ENCODE results near the gene PPFIA3. TPM values are rescaled to one million over a fixed set of nuclear protein-coding genes. Genes with fewer than 3 reads are reported as not detected.
"Not testable (repeated sequence)": the region's sequence is repeated elsewhere in the genome, so short reads cannot be mapped to it uniquely, and the experiment has no call there.

Gene PPFIA3
- total RNA-seq, 1 donor from 2014 or later: 17.8 TPM

GRCh38 chr19:49136771-49137171, 17.4 kb downstream of the PPFIA3 start:
- Mint-ChIP-seq H3K27me3 (no peaks in the 10 kb centered on the region), H3K4me3 (no peak overlapping the region), H3K9me3 (peaks cover 4% of the 10 kb centered on the region)

GRCh38 chr19:49140951-49141350, 21.6 kb downstream of the PPFIA3 start:
- no peak for TF ChIP-seq CTCF (conservative IDR thresholded peaks at IDR 0.05)
- Mint-ChIP-seq H3K36me3 (peaks cover 16% of the 10 kb centered on the region), H3K4me1 (ENCODE audit: unreplicated experiment) (peaks cover 21% of the 10 kb centered on the region), H3K4me3 (no peak overlapping the region), H3K27me3 (peaks cover 3% of the 10 kb centered on the region), H3K9me3 (peaks cover 4% of the 10 kb centered on the region), H3K27ac (no peak overlapping the region)
- DNase-seq (ENCODE audit: extremely low spot score, unreplicated experiment): no peak

More at GRCh38 chr19:49136771-49137171, 17.4 kb downstream of the PPFIA3 start:
- peaks cover 11% of the 10 kb centered on the region for H3K36me3 Mint-ChIP-seq
- no peaks in the 10 kb centered on the region for H3K4me1 Mint-ChIP-seq (ENCODE audit: unreplicated experiment)
- no peak for TF ChIP-seq CTCF (conservative IDR thresholded peaks at IDR 0.05)
- H3K27ac Mint-ChIP-seq: peak overlapping the region; percentile 27
- no peak for DNase-seq (ENCODE audit: extremely low spot score, unreplicated experiment)

- peaks cover 4% of the 10 kb centered on the region for H3K9me3 Mint-ChIP-seq
- H3K27me3 Mint-ChIP-seq: peaks cover 3% of the 10 kb centered on the region
- H3K4me3 Mint-ChIP-seq: peak overlapping the region; percentile 21
- H3K27ac Mint-ChIP-seq: no peak overlapping the region
- H3K36me3 Mint-ChIP-seq: peaks cover 16% of the 10 kb centered on the region
- DNase-seq (ENCODE audit: extremely low spot score, unreplicated experiment): no peak
- TF ChIP-seq CTCF (conservative IDR thresholded peaks at IDR 0.05): no peak
- peaks cover 25% of the 10 kb centered on the region for H3K4me1 Mint-ChIP-seq (ENCODE audit: unreplicated experiment)
Measured at GRCh38 chr19:49141352-49141751, 22.0 kb downstream of the PPFIA3 start.

GRCh38 chr19:49142866-49143335, 23.6 kb downstream of the PPFIA3 start:
- peak; percentile 92 for DNase-seq (ENCODE audit: extremely low spot score, unreplicated experiment)
- H3K9me3 Mint-ChIP-seq: no peaks in the 10 kb centered on the region
- H3K36me3 Mint-ChIP-seq: peaks cover 6% of the 10 kb centered on the region
- peaks cover 26% of the 10 kb centered on the region for H3K4me1 Mint-ChIP-seq (ENCODE audit: unreplicated experiment)
- peaks cover 3% of the 10 kb centered on the region for H3K27me3 Mint-ChIP-seq
- H3K4me3 Mint-ChIP-seq: peak overlapping the region; percentile 98
- H3K27ac Mint-ChIP-seq: peak overlapping the region; percentile 81
- no peak for TF ChIP-seq CTCF (conservative IDR thresholded peaks at IDR 0.05)

- Mint-ChIP-seq H3K9me3 (no peaks in the 10 kb centered on the region), H3K27ac (peak overlapping the region; percentile 80), H3K27me3 (peaks cover 3% of the 10 kb centered on the region), H3K4me3 (peak overlapping the region; percentile 84), H3K36me3 (peaks cover 5% of the 10 kb centered on the region), H3K4me1 (ENCODE audit: unreplicated experiment) (peaks cover 29% of the 10 kb centered on the region)
- DNase-seq (ENCODE audit: extremely low spot score, unreplicated experiment): peak; percentile 87
- peak; percentile 99 for TF ChIP-seq CTCF (conservative IDR thresholded peaks at IDR 0.05)
Measured at GRCh38 chr19:49145573-49146407, 26.4 kb downstream of the PPFIA3 start.

GRCh38 chr19:49146408-49146770, 27.0 kb downstream of the PPFIA3 start:
- H3K27me3 Mint-ChIP-seq; H3K36me3 Mint-ChIP-seq; H3K9me3 Mint-ChIP-seq; DNase-seq (ENCODE audit: extremely low spot score, unreplicated experiment): not testable (repeated sequence)
- H3K4me3 Mint-ChIP-seq: peak overlapping the region; percentile 84
- peaks cover 30% of the 10 kb centered on the region for H3K4me1 Mint-ChIP-seq (ENCODE audit: unreplicated experiment)
- peak overlapping the region; percentile 80 for H3K27ac Mint-ChIP-seq

Measured in type B pancreatic cell (in vitro differentiated cells).